ENCODE results near the gene SLC30A3.

SLC30A3 gene

GRCh38 chr2:27297195-27297594, 34.3 kb upstream of the SLC30A3 start:
- no peak for DNase-seq (ENCODE audit: insufficient read length, low spot score)
- FAIRE-seq = no peak
- TF ChIP-seq, protein P1, sequence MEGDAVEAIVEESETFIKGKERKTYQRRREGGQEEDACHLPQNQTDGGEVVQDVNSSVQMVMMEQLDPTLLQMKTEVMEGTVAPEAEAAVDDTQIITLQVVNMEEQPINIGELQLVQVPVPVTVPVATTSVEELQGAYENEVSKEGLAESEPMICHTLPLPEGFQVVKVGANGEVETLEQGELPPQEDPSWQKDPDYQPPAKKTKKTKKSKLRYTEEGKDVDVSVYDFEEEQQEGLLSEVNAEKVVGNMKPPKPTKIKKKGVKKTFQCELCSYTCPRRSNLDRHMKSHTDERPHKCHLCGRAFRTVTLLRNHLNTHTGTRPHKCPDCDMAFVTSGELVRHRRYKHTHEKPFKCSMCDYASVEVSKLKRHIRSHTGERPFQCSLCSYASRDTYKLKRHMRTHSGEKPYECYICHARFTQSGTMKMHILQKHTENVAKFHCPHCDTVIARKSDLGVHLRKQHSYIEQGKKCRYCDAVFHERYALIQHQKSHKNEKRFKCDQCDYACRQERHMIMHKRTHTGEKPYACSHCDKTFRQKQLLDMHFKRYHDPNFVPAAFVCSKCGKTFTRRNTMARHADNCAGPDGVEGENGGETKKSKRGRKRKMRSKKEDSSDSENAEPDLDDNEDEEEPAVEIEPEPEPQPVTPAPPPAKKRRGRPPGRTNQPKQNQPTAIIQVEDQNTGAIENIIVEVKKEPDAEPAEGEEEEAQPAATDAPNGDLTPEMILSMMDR (IDR thresholded peaks at IDR 0.05; ENCODE audit: insufficient read depth, missing control alignments) = no peak

- no peak for DNase-seq (ENCODE audit: insufficient read length, low spot score)
- TF ChIP-seq, protein P1 (IDR thresholded peaks at IDR 0.05; ENCODE audit: insufficient read depth, missing control alignments) = no peak
- FAIRE-seq = no peak
These were observed 33.6 kb upstream of the SLC30A3 start for GRCh38 chr2:27296481-27296880.

DNA sequence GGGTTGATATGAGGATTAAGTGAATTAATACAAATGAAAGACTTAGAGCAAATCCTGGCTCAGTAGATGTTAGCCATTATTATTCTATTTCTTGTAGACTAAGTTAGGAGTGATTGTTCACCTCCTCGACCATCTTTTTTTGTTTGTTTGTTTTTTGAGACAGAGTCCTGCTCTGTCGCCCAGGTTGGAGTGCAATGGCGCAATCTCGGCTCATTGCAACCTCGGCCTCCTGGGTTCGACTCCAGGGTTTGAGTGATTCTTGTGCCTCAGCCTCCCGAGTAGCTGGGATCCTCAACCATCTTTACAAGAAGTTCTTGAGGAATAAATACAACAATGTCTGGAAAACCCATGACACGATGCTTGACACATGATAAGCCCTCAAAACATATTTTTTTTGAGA, 32.1 kb upstream of the SLC30A3 start:
- no peak for DNase-seq (ENCODE audit: insufficient read length, low spot score)
- TF ChIP-seq, protein P1 (IDR thresholded peaks at IDR 0.05; ENCODE audit: insufficient read depth, missing control alignments) = no peak
- no peak for FAIRE-seq

DNA sequence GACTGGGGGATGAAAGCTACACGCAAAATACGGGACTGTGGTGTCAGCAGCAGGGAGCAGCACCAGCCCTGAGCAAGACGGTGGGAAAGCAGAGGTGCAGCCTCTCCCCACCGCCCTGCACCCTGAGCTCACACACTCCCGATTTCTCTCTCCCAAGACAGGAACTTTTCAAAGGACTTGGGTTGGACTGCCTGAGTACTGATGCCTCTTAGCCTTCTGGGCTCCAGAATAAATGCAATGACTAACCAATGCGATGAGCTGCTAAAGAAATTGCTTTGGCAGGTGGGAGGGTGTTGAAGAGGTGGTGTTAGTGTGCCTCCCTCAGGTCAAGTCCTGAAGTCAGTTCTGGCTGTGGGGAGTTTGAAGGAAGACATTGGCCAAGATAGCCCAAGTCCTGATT, 29.0 kb upstream of the SLC30A3 start:
- TF ChIP-seq, protein P1 (IDR thresholded peaks at IDR 0.05; ENCODE audit: insufficient read depth, missing control alignments) = no peak
- FAIRE-seq (no peak), DNase-seq (ENCODE audit: insufficient read length, low spot score) (no peak)

GRCh38 chr2:27290549-27290948, 27.7 kb upstream of the SLC30A3 start:
- DNase-seq (ENCODE audit: insufficient read length, low spot score) = no peak
- no peak for FAIRE-seq
- TF ChIP-seq, protein P1 (IDR thresholded peaks at IDR 0.05; ENCODE audit: insufficient read depth, missing control alignments) = no peak

- TF ChIP-seq, protein P1 (IDR thresholded peaks at IDR 0.05; ENCODE audit: insufficient read depth, missing control alignments) = no peak
These were observed 25.8 kb upstream of the SLC30A3 start for GRCh38 chr2:27288610-27289009.

DNA sequence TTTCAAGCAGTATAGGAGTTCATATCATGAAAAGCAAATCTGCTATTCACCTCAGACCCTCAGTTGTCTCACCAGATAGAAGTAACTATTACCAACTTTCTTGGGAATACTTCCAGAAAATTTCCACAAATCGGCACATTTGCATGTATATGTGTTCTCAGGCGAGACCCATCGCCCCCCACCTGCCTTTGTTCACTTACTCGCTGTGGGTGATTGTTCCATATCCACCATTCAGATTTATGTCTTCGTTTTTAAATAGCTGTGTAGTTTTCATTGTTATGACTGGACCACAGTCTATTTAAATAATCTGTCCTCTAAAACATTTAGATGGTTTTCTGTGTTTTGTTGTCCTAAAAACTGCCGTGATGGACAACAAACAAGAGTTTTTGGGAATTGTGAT, 22.6 kb upstream of the SLC30A3 start:
- FAIRE-seq = no peak
- DNase-seq (ENCODE audit: insufficient read length, low spot score) = no peak
- TF ChIP-seq, protein P1 (IDR thresholded peaks at IDR 0.05; ENCODE audit: insufficient read depth, missing control alignments) = no peak

More at GRCh38 chr2:27288610-27289009, 25.8 kb upstream of the SLC30A3 start:
- DNase-seq (ENCODE audit: insufficient read length, low spot score) (no peak), FAIRE-seq (no peak)
